DOHH2 (cell line): Measurements from ENCODE around the gene MGLL.

ENCODE experiments used
- EZH2phosphoT487 ChIP-seq: fragments of 200-600 bp; sonication (generic); IDR thresholded peaks from 2 replicates; pipeline ENCODE4 v1.6.1; 2017; ENCODE audit warnings: borderline replicate concordance, mild to moderate bottlenecking, antibody characterized with exemption, low read length, moderate library complexity, mixed read lengths
- TF ChIP-seq, protein P1 (sequence below): fragments of 200-600 bp; sonication (generic); IDR thresholded peaks from one replicate; pipeline ENCODE4 v1.5.1; 2014; ENCODE audit warnings: antibody characterized with exemption, mild to moderate bottlenecking, low read depth, low read length; ENCODE audit not compliant: poor library complexity, severe bottlenecking

DNA sequence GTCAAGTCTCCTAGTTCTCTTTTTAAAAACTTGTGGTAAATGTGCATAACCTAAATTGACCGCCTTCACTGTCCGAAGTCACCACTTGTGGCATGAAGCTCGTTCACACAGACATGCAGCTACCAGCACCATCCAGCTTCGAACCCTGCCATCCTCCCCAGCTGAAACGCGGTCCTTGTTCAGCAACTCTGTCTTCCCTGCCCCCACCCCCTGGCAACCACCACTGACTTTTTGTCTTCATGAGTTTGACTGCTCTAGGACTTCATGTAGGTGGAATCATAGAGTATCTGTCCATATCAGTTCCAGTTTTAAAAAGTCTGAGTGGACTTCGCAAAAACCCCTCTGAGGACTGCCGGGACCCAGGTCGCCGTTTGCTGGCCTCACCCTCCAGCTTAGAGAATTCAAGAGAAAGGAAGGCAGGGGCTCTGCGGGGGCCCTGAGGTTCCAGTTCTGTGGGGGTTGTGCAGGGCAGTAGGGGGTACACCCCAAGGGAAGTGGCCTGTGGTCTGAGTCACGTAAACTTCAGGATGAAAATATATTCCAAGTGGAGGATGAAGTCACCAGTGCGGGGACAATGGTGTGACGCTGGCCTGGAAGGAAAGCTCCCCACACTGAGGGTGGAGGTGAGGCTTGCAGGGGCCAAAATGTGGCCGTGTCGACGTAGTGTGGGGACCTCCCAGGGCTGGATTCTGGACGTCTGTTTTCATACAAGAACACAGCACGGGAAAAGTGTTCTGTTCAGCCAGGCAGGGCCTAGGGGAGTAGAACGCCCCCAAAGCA lies 82.0 kb downstream of the MGLL start:
- TF ChIP-seq, protein P1, sequence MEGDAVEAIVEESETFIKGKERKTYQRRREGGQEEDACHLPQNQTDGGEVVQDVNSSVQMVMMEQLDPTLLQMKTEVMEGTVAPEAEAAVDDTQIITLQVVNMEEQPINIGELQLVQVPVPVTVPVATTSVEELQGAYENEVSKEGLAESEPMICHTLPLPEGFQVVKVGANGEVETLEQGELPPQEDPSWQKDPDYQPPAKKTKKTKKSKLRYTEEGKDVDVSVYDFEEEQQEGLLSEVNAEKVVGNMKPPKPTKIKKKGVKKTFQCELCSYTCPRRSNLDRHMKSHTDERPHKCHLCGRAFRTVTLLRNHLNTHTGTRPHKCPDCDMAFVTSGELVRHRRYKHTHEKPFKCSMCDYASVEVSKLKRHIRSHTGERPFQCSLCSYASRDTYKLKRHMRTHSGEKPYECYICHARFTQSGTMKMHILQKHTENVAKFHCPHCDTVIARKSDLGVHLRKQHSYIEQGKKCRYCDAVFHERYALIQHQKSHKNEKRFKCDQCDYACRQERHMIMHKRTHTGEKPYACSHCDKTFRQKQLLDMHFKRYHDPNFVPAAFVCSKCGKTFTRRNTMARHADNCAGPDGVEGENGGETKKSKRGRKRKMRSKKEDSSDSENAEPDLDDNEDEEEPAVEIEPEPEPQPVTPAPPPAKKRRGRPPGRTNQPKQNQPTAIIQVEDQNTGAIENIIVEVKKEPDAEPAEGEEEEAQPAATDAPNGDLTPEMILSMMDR = no peak
- TF ChIP-seq EZH2phosphoT487 = no peak
